HepG2 (cell line): ENCODE measurements around the gene SYNDIG1. TPM values are rescaled to one million over a fixed set of nuclear protein-coding genes. Genes with fewer than 3 reads are reported as not detected.

ENCODE experiments used
- ATAC-seq: fragments of 200-7000 bp; cut with Tn5 transposase; 3 replicates; pipeline ENCODE4 v1.9.1; 2020; ENCODE audit warnings: mild to moderate bottlenecking, moderate library complexity
- BruUV-seq: library from RNA; stranded (reverse); fragments of 400-500 nt; replicated peaks from 2 replicates; lab custom pipeline; 2021; lab: Mats Ljungman, UMichigan
- CTCF ChIA-PET: fragments of 300-600 bp; formaldehyde crosslinking; extraction: SDS; loops from one replicate; lab custom pipeline; 2021; ENCODE audit warnings: low total read pairs, inconsistent platforms, low intra/inter-chr PET ratio; lab: Yijun Ruan, JAX
- POLR2A ChIA-PET: fragments of 350-600 bp; sonication (Branson Sonifier 250); formaldehyde crosslinking; loops from one replicate; lab custom pipeline; 2020; ENCODE audit warnings: antibody characterized with exemption, inconsistent platforms; lab: Yijun Ruan, JAX
- DNase-seq: peaks from one replicate; pipeline ENCODE4 v3.0.0-alpha.2; 2015; ENCODE audit warnings: low spot score
- FAIRE-seq: peaks from 3 replicates; lab custom pipeline; 2011; peaks lifted over from hg19 to GRCh38; lab: Jason Lieb, UNC
- H2AFZ ChIP-seq: one replicate; pipeline ENCODE4 v1.6.1; 2011; ENCODE audit warnings: low read length, inconsistent platforms
- H3K27ac ChIP-seq: fragments of 300-600 bp; 3 replicates; pipeline ENCODE4 v1.8.0; 2011; ENCODE audit warnings: mixed run types, mild to moderate bottlenecking, mixed read lengths, low read length, inconsistent platforms; ENCODE audit not compliant: insufficient read depth; ENCODE audit errors: extremely low read length
- H3K27me3 ChIP-seq, 2 experiments: fragments of 200-600 bp in 1 of 2; 2 replicates in 1 of 2; 3 replicates in 1 of 2; pipeline versions ENCODE4 v1.6.0 to v1.8.0; 2011; ENCODE audit warnings: low read length in 2 of 2, mild to moderate bottlenecking in 2 of 2, moderate library complexity in 2 of 2, inconsistent platforms in 1 of 2; ENCODE audit not compliant: insufficient read depth in 2 of 2, control insufficient read depth in 1 of 2
- H3K36me3 ChIP-seq, 2 experiments: fragments of 200-600 bp in 1 of 2; replicated peaks in 1 of 2; 2 replicates in 1 of 2; 3 replicates in 1 of 2; pipeline versions ENCODE4 v1.5.1 to v1.8.0; 2011; ENCODE audit warnings: low read length in 2 of 2, inconsistent platforms in 1 of 2; ENCODE audit not compliant: insufficient read depth in 2 of 2, control insufficient read depth in 1 of 2
- H3K4me1 ChIP-seq: 2 replicates; pipeline ENCODE4 v1.5.1; 2012; ENCODE audit warnings: low read length, inconsistent platforms; ENCODE audit not compliant: insufficient read depth
- H3K4me2 ChIP-seq: 2 replicates; pipeline ENCODE4 v1.6.0; 2011; ENCODE audit warnings: low read depth, low read length, inconsistent platforms
- H3K4me3 ChIP-seq, 3 experiments: fragments of 200-600 bp in 1 of 3; sonication (generic), shearing (Covaris generic) in 1 of 3; replicated peaks in 1 of 3; 2 replicates each; pipeline ENCODE4 v1.5.1; 2011 to 2016; ENCODE audit warnings: low read length in 3 of 3, inconsistent platforms in 2 of 3, low read depth in 2 of 3, mild to moderate bottlenecking in 2 of 3, control low read depth in 1 of 3, mixed read lengths in 1 of 3; ENCODE audit not compliant: insufficient read depth in 1 of 3
- H3K79me2 ChIP-seq: one replicate; pipeline ENCODE4 v1.6.1; 2011; ENCODE audit warnings: low read length, inconsistent platforms; ENCODE audit not compliant: insufficient read depth
- H3K9ac ChIP-seq: 2 replicates; pipeline ENCODE4 v1.6.0; 2011; ENCODE audit warnings: mild to moderate bottlenecking, low read depth, low read length, inconsistent platforms; ENCODE audit not compliant: insufficient read depth
- H3K9me3 ChIP-seq: 2 replicates; pipeline ENCODE4 v1.5.1; 2012; ENCODE audit warnings: mild to moderate bottlenecking, low read length
- H4K20me1 ChIP-seq: 2 replicates; pipeline ENCODE4 v1.6.0; 2011; ENCODE audit warnings: inconsistent platforms, mild to moderate bottlenecking, low read length, moderate library complexity; ENCODE audit not compliant: insufficient read depth
- HMGA1 ChIP-seq: sonication (generic); formaldehyde crosslinking; conservative IDR thresholded peaks from 2 replicates; pipeline ENCODE4 v1.4.0; 2020; ENCODE audit warnings: missing genetic modification reagents
- NCOA5 ChIP-seq: sonication (generic); formaldehyde crosslinking; IDR thresholded peaks from 2 replicates; pipeline ENCODE4 v1.4.0; 2020; ENCODE audit warnings: missing genetic modification reagents
- ZNF282 ChIP-seq: fragments of 450-650 bp; IDR thresholded peaks from 2 replicates; pipeline ENCODE4 v1.6.1; 2018; ENCODE audit not compliant: partially characterized antibody
- ZNF329 ChIP-seq: sonication (generic); formaldehyde crosslinking; IDR thresholded peaks from 2 replicates; pipeline ENCODE4 v1.9.0; 2021; ENCODE audit warnings: low read depth, mild to moderate bottlenecking, missing genetic modification reagents
- ZNF543 ChIP-seq: sonication (generic); formaldehyde crosslinking; IDR thresholded peaks from 2 replicates; pipeline ENCODE4 v1.4.0; 2020; ENCODE audit warnings: mild to moderate bottlenecking, missing genetic modification reagents
- ZNF562 ChIP-seq: sonication (generic); formaldehyde crosslinking; IDR thresholded peaks from 2 replicates; pipeline ENCODE4 v1.8.0; 2022; ENCODE audit warnings: missing genetic modification reagents, borderline replicate concordance
- ZNF619 ChIP-seq: sonication (generic); formaldehyde crosslinking; IDR thresholded peaks from 2 replicates; pipeline ENCODE4 v1.4.0; 2020; ENCODE audit warnings: mild to moderate bottlenecking, missing genetic modification reagents
- ZNF7 ChIP-seq: IDR thresholded peaks from 2 replicates; pipeline ENCODE4 v1.6.1; 2016; ENCODE audit warnings: missing biosample characterization, missing genetic modification reagents
- WGBS: methylation state at CpG from one replicate; pipeline ENCODE4 v1.1.6; 2017; ENCODE audit warnings: low lambda C conversion rate; 5-methylcytosine and 5-hydroxymethylcytosine counted together
- in situ Hi-C: cut with HindIII; loops from 2 replicates; pipeline ENCODE4 v1.10.0; 2017; ENCODE audit warnings: low pct_unique_long_range_greater_than_20kb; ENCODE audit not compliant: extremely low pct_ligation_motif_present
- intact Hi-C: fragments of 100-400 bp; cut with micrococcal nuclease; formaldehyde crosslinking; loops from one replicate; pipeline ENCODE4 v1.10.0; 2022; ENCODE audit not compliant: unreplicated experiment
- polyA plus RNA-seq, 8 experiments: library from polyadenylated mRNA; depleted of rRNA in 3 of 8; stranded (reverse) in 7 of 8; unstranded in 1 of 8; fragments of >200 nt; fragmentation: Illumina TruSeq in 4 of 8; extraction: Trizol in 4 of 8; gene quantifications; 2 replicates each; pipeline versions ENCODE4 v1.2.1 to v1.2.3, GENCODE V29; 2011 to 2016; ENCODE audit warnings: low read depth in 4 of 8, missing spikeins in 1 of 8, mixed read lengths in 1 of 8; ENCODE audit not compliant: insufficient read depth in 1 of 8
- total RNA-seq, 5 experiments: library from RNA; depleted of rRNA; stranded (reverse); fragments of >200 nt; fragmentation: Illumina TruSeq; extraction: Trizol; gene quantifications; 2 replicates each; pipeline ENCODE4 v1.2.3, GENCODE V29; 2016; ENCODE audit warnings: low read depth in 1 of 5
- TF ChIP-seq, protein P1 (sequence below): IDR thresholded peaks from 2 replicates; pipeline ENCODE4 v1.6.1; 2016; ENCODE audit warnings: low read depth
- TF ChIP-seq, protein P2 (sequence below): sonication (generic); formaldehyde crosslinking; IDR thresholded peaks from 2 replicates; pipeline ENCODE4 v1.5.0; 2020; ENCODE audit warnings: missing genetic modification reagents, mild to moderate bottlenecking, borderline replicate concordance
- TF ChIP-seq, protein P3 (sequence below): IDR thresholded peaks from 2 replicates; pipeline ENCODE4 v1.6.1; 2016; ENCODE audit warnings: mild to moderate bottlenecking
- TF ChIP-seq, protein P4 (sequence below): sonication (generic); formaldehyde crosslinking; IDR thresholded peaks from 2 replicates; pipeline ENCODE4 v1.5.1; 2020; ENCODE audit warnings: missing genetic modification reagents, mild to moderate bottlenecking, borderline replicate concordance
- TF ChIP-seq, protein P5 (sequence below): sonication (generic); formaldehyde crosslinking; IDR thresholded peaks from 2 replicates; pipeline ENCODE4 v1.5.0; 2020; ENCODE audit warnings: missing genetic modification reagents
- TF ChIP-seq, protein P6 (sequence below): sonication (generic); formaldehyde crosslinking; IDR thresholded peaks from 2 replicates; pipeline ENCODE4 v1.4.0; 2020; ENCODE audit warnings: mild to moderate bottlenecking, missing genetic modification reagents, borderline replicate concordance

The SYNDIG1 gene
- total and polyA plus RNA-seq, 2 of the 13 experiments (the other 11 are each of a cell fraction or from before 2014, with no cell fraction given): not detected

DNA sequence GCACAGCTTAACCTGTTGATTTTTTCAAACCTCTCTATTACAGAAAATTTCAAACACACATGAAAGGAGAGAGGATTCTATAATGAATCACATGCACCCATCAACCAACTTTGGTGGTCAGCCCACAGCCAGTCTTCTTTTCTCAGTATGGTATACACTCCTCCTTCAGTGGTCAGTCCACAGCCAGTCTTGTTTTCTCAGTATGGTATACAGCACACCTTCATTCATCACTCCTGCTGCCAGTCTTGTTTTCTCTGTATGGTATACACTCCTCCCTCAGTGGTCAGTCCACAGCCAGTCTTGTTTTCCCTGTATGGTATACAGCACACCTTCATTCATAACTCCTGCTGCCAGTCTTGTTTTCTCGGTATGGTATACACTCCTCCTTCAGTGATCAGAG lies 67.8 kb downstream of the SYNDIG1 start (continued):
- TF ChIP-seq, protein P1, sequence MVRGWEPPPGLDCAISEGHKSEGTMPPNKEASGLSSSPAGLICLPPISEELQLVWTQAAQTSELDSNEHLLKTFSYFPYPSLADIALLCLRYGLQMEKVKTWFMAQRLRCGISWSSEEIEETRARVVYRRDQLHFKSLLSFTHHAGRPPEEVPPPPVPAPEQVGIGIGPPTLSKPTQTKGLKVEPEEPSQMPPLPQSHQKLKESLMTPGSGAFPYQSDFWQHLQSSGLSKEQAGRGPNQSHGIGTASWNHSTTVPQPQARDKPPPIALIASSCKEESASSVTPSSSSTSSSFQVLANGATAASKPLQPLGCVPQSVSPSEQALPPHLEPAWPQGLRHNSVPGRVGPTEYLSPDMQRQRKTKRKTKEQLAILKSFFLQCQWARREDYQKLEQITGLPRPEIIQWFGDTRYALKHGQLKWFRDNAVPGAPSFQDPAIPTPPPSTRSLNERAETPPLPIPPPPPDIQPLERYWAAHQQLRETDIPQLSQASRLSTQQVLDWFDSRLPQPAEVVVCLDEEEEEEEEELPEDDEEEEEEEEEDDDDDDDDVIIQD (CRISPR knock-in tag): no peak
- TF ChIP-seq, protein P2, sequence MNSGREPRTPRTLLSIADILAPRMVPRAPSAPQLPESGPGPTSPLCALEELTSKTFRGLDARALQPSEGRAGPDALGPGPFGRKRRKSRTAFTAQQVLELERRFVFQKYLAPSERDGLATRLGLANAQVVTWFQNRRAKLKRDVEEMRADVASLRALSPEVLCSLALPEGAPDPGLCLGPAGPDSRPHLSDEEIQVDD (CRISPR knock-in tag): no peak
- TF ChIP-seq ZNF329 (CRISPR knock-in tag) (no peak), HMGA1 (no peak), ZNF7 (no peak), ZNF619 (CRISPR knock-in tag) (no peak), NCOA5 (CRISPR knock-in tag) (no peak)
- TF ChIP-seq, protein P3, sequence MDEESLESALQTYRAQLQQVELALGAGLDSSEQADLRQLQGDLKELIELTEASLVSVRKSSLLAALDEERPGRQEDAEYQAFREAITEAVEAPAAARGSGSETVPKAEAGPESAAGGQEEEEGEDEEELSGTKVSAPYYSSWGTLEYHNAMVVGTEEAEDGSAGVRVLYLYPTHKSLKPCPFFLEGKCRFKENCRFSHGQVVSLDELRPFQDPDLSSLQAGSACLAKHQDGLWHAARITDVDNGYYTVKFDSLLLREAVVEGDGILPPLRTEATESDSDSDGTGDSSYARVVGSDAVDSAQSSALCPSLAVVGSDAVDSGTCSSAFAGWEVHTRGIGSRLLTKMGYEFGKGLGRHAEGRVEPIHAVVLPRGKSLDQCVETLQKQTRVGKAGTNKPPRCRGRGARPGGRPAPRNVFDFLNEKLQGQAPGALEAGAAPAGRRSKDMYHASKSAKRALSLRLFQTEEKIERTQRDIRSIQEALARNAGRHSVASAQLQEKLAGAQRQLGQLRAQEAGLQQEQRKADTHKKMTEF: no peak
- TF ChIP-seq, all 625 proteins: peak for 0

DNA sequence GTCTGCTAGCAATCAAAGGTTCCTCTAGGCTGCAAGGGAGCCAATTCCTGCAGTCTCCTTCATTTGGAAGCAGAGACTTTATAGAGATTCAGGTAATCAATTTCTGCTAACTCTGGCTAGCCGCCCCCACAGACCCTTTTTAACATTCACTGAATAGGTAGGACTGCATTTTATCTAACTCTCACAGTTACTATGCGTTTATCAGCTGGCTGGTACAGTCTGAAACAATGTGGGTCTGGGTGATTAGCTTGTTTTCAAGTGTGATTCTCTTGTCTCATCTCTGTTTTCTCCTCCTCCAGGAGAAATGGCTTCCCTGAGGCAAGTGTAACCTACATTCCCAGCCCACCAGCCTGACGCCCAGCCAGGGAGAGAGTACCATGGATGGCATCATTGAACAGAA lies 73.3 kb downstream of the SYNDIG1 start:
- DNase-seq: no peak
- ChIA-PET CTCF (no interaction called here), POLR2A (no interaction called here)
- H3K9me3 ChIP-seq: no peaks in the 10 kb centered on the region
- no peaks in the 10 kb centered on the region for H3K79me2 ChIP-seq
- no peak overlapping the region for H3K4me2 ChIP-seq
- H3K27ac ChIP-seq: no peak overlapping the region
- no peak overlapping the region for H3K4me3 ChIP-seq
- H4K20me1 ChIP-seq: no peaks in the 10 kb centered on the region
- H3K9ac ChIP-seq: no peak overlapping the region
- 6% methylated on average over 3 of the region's 3 CpGs for WGBS
- TF ChIP-seq ZNF282: no peak
- TF ChIP-seq ZNF543 (CRISPR knock-in tag): no peak
- TF ChIP-seq, protein P4, sequence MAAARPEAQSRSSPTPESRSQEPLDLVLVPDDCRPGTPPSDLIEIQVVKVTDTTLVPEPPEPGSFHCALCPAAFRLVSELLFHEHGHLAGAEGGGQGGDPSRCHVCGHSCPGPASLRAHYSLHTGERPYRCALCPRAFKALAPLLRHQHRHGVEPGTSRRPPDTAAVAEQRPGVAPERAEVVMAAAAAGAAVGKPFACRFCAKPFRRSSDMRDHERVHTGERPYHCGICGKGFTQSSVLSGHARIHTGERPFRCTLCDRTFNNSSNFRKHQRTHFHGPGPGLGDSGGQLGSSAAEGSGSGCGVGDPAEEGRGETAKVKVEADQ (CRISPR knock-in tag): no peak
- TF ChIP-seq, protein P5, sequence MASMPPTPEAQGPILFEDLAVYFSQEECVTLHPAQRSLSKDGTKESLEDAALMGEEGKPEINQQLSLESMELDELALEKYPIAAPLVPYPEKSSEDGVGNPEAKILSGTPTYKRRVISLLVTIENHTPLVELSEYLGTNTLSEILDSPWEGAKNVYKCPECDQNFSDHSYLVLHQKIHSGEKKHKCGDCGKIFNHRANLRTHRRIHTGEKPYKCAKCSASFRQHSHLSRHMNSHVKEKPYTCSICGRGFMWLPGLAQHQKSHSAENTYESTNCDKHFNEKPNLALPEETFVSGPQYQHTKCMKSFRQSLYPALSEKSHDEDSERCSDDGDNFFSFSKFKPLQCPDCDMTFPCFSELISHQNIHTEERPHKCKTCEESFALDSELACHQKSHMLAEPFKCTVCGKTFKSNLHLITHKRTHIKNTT (CRISPR knock-in tag): no peak
- no peak for TF ChIP-seq ZNF562 (CRISPR knock-in tag)
- TF ChIP-seq, protein P6, sequence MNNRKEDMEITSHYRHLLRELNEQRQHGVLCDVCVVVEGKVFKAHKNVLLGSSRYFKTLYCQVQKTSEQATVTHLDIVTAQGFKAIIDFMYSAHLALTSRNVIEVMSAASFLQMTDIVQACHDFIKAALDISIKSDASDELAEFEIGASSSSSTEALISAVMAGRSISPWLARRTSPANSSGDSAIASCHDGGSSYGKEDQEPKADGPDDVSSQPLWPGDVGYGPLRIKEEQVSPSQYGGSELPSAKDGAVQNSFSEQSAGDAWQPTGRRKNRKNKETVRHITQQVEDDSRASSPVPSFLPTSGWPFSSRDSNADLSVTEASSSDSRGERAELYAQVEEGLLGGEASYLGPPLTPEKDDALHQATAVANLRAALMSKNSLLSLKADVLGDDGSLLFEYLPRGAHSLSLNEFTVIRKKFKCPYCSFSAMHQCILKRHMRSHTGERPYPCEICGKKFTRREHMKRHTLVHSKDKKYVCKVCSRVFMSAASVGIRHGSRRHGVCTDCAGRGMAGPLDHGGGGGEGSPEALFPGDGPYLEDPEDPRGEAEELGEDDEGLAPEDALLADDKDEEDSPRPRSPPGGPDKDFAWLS (CRISPR knock-in tag): no peak
- no TSS peak for BruUV-seq
- H3K27me3 ChIP-seq: peaks cover 1 to 21% of the 10 kb centered on the region in 2 experiments; a peak in 4 of 5 replicates
- in situ Hi-C loops (no loop called here), intact Hi-C loops (no loop called here)
- no peaks in the 10 kb centered on the region for H3K4me1 ChIP-seq
- H3K36me3 ChIP-seq: no peaks in the 10 kb centered on the region
- H2AFZ ChIP-seq: no peak overlapping the region
- no peak for FAIRE-seq
- no peak for ATAC-seq
